Neuronal stem cell (in vitro differentiated cells): ENCODE measurements around the gene FRY.
A peak's percentile ranks its signal among the peaks of the same experiment; 100 is the strongest.

Experiments
- DNase-seq: peaks from one replicate; pipeline ENCODE4 v3.0.0-alpha.2; 2013; ENCODE audit warnings: low spot score
- H2AFZ ChIP-seq: one replicate; pipeline ENCODE4 v1.6.1; 2013; ENCODE audit warnings: mild to moderate bottlenecking, low read length, inconsistent platforms
- H2AK5ac ChIP-seq: 2 replicates; pipeline ENCODE4 v1.6.1; 2013; ENCODE audit warnings: low read depth, mild to moderate bottlenecking, inconsistent platforms, low read length, moderate library complexity, mixed read lengths
- H2BK120ac ChIP-seq: 2 replicates; pipeline ENCODE4 v1.6.1; 2013; ENCODE audit warnings: low read depth, mild to moderate bottlenecking, inconsistent platforms, low read length, moderate library complexity, mixed read lengths
- H2BK12ac ChIP-seq: one replicate; pipeline ENCODE4 v1.6.1; 2013; ENCODE audit warnings: low read length, inconsistent platforms
- H2BK15ac ChIP-seq: 2 replicates; pipeline ENCODE4 v1.6.1; 2013; ENCODE audit warnings: mild to moderate bottlenecking, low read length, inconsistent platforms, mixed read lengths
- H2BK5ac ChIP-seq: one replicate; pipeline ENCODE4 v1.6.1; 2013; ENCODE audit warnings: inconsistent platforms, mild to moderate bottlenecking, low read length, moderate library complexity
- H3K14ac ChIP-seq: one replicate; pipeline ENCODE4 v1.6.1; 2013; ENCODE audit warnings: low read length, inconsistent platforms
- H3K18ac ChIP-seq: 2 replicates; pipeline ENCODE4 v1.6.1; 2013; ENCODE audit warnings: low read length, inconsistent platforms
- H3K23ac ChIP-seq: 2 replicates; pipeline ENCODE4 v1.6.1; 2013; ENCODE audit warnings: low read depth, mild to moderate bottlenecking, mixed read lengths, low read length, inconsistent platforms; ENCODE audit not compliant: poor library complexity
- H3K27ac ChIP-seq: replicated peaks from 3 replicates; pipeline ENCODE4 v1.5.1; 2013; ENCODE audit warnings: low read length, inconsistent platforms
- H3K27me3 ChIP-seq, 3 experiments: 2 replicates each; pipeline ENCODE4 v1.6.1; 2013; ENCODE audit warnings: low read length in 3 of 3, mild to moderate bottlenecking in 2 of 3, inconsistent platforms in 1 of 3, low read depth in 1 of 3, mixed read lengths in 1 of 3, moderate library complexity in 1 of 3; ENCODE audit not compliant: control insufficient read depth in 3 of 3, insufficient read depth in 3 of 3
- H3K36me3 ChIP-seq, 2 donors: replicated peaks in 1 of 2; 2 replicates each; pipeline ENCODE4 v1.6.1; 2013; ENCODE audit warnings: low read length in 2 of 2; ENCODE audit not compliant: control insufficient read depth in 2 of 2, insufficient read depth in 2 of 2
- H3K4ac ChIP-seq: 2 replicates; pipeline ENCODE4 v1.6.1; 2013; ENCODE audit warnings: inconsistent platforms, mild to moderate bottlenecking, low read length, moderate library complexity
- H3K4me1 ChIP-seq, 2 donors: 1 replicate in 1 of 2; 2 replicates in 1 of 2; pipeline ENCODE4 v1.6.1; 2013; ENCODE audit warnings: low read length in 2 of 2, low read depth in 1 of 2; ENCODE audit not compliant: control insufficient read depth in 2 of 2, insufficient read depth in 1 of 2
- H3K4me2 ChIP-seq: one replicate; pipeline ENCODE4 v1.6.1; 2013; ENCODE audit warnings: mild to moderate bottlenecking, low read length, inconsistent platforms; ENCODE audit not compliant: insufficient read depth, poor library complexity, severe bottlenecking
- H3K4me3 ChIP-seq, 2 donors: 2 replicates each; pipeline ENCODE4 v1.5.1; 2013; ENCODE audit warnings: low read length in 2 of 2, mild to moderate bottlenecking in 2 of 2, inconsistent platforms in 1 of 2, moderate library complexity in 1 of 2
- H3K79me1 ChIP-seq: one replicate; pipeline ENCODE4 v1.6.1; 2013; ENCODE audit warnings: low read depth, mild to moderate bottlenecking, inconsistent platforms, low read length, moderate library complexity
- H3K9ac ChIP-seq: one replicate; pipeline ENCODE4 v1.6.1; 2013; ENCODE audit warnings: mild to moderate bottlenecking, low read depth, low read length, inconsistent platforms; ENCODE audit not compliant: poor library complexity
- H3K9me3 ChIP-seq, 2 donors: replicated peaks in 1 of 2; 2 replicates each; pipeline versions ENCODE3 to v1.6.1; 2013; ENCODE audit warnings: low read length in 2 of 2, mild to moderate bottlenecking in 2 of 2, inconsistent platforms in 1 of 2, low read depth in 1 of 2, mixed read lengths in 1 of 2, moderate library complexity in 1 of 2; ENCODE audit not compliant: control insufficient read depth in 2 of 2, insufficient read depth in 1 of 2
- H4K8ac ChIP-seq: one replicate; pipeline ENCODE4 v1.6.1; 2013; ENCODE audit warnings: low read depth, mild to moderate bottlenecking, inconsistent platforms, low read length, moderate library complexity
- H4K91ac ChIP-seq: one replicate; pipeline ENCODE4 v1.6.1; 2013; ENCODE audit warnings: low read length, low read depth, mild to moderate bottlenecking, inconsistent platforms; ENCODE audit not compliant: poor library complexity
- WGBS, 2 donors: extraction: QIAGEN DNeasy Blood & Tissue Kit; methylation state at CpG; one replicate each; pipeline ENCODE4 v1.1.7; 2013; ENCODE audit warnings: missing lambda C conversion rate in 2 of 2, mixed read lengths in 1 of 2; ENCODE audit not compliant: insufficient read length in 2 of 2, insufficient replicate concordance in 1 of 2; ENCODE audit errors: extremely low coverage in 2 of 2; 5-methylcytosine and 5-hydroxymethylcytosine counted together

Gene FRY

DNA sequence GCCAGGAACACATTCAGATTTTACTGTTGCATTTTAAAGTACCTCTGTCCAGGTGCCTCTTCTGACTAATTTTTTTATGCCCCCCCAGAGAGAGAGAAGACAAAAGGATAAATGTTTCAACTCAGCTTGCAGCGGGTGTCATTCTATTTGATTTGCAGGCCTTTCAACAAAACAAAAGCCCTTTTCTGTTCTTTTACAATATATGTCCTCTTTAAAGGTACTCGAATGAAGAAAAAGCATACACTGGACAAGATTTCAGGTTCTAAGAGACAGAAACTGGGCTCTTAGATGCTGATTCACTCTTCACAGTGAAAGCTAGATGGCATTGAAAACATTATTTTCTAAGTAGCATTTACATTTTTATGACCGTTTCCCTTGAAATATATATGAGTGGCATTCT lies 2.9 kb upstream of the FRY start:
- H3K4me2 ChIP-seq = no peak overlapping the region
- no peak overlapping the region for H2BK12ac ChIP-seq
- H3K9me3 ChIP-seq = no peaks in the 10 kb centered on the region
- DNase-seq = no peak
- H3K36me3 ChIP-seq = no peaks in the 10 kb centered on the region
- H4K91ac ChIP-seq = no peak overlapping the region
- no peak overlapping the region for H3K4ac ChIP-seq
- WGBS, 2 donors = no CpG with 5 or more reads among the region's 3 CpGs
- no peak overlapping the region for H3K14ac ChIP-seq
- no peak overlapping the region for H3K18ac ChIP-seq
- no peak overlapping the region for H2AFZ ChIP-seq
- no peak overlapping the region for H3K23ac ChIP-seq
- no peaks in the 10 kb centered on the region for H3K27me3 ChIP-seq
- no peak overlapping the region for H3K9ac ChIP-seq
- no peaks in the 10 kb centered on the region for H3K79me1 ChIP-seq
- H2BK5ac ChIP-seq = no peak overlapping the region
- no peak overlapping the region for H2BK15ac ChIP-seq
- H2AK5ac ChIP-seq = no peak overlapping the region
- H3K4me1 ChIP-seq = peaks cover 11 to 19% of the 10 kb centered on the region in 2 donors
- H4K8ac ChIP-seq = no peak overlapping the region
- H2BK120ac ChIP-seq = no peak overlapping the region
- H3K4me3 ChIP-seq = no peak overlapping the region
- H3K27ac ChIP-seq = no peak overlapping the region

DNA sequence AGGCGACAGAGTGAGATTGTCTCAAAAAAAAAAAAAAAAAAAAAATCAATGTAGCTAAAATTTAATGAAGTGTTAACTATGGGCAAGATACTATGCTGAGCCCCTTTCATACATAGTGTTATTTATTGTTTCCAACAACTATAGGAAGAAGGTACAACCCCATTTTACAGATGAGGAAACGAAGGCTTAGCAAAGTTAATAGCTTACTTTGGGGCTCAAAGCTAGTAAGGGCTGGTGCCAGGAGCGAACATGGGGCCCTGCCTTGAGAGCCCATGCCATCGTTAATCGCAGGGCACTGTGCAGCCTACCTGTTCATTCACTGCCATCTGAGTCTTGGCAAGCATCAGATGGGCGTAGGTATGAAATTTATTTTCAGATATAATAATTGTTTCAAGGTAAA lies 1.9 kb upstream of the FRY start:
- no peak for DNase-seq
- Histone ChIP-seq H3K14ac (no peak overlapping the region), H2BK120ac (no peak overlapping the region), H3K9ac (no peak overlapping the region), H2AK5ac (no peak overlapping the region), H2BK12ac (peak overlapping the region; percentile 92), H4K8ac (no peak overlapping the region), H3K4me1 (peaks cover 11 to 19% of the 10 kb centered on the region in 2 donors), H4K91ac (no peak overlapping the region), H2BK15ac (no peak overlapping the region), H3K27ac (no peak overlapping the region), H3K4me3 (no peak overlapping the region), H3K36me3 (no peaks in the 10 kb centered on the region), H3K18ac (peak overlapping the region; percentile 90), H2BK5ac (no peak overlapping the region), H3K4ac (no peak overlapping the region), H3K79me1 (no peaks in the 10 kb centered on the region), H2AFZ (no peak overlapping the region), H3K23ac (no peak overlapping the region), H3K4me2 (no peak overlapping the region), H3K9me3 (no peaks in the 10 kb centered on the region), H3K27me3 (no peaks in the 10 kb centered on the region)
- WGBS, 2 donors = no CpG with 5 or more reads among the region's 6 CpGs

DNA sequence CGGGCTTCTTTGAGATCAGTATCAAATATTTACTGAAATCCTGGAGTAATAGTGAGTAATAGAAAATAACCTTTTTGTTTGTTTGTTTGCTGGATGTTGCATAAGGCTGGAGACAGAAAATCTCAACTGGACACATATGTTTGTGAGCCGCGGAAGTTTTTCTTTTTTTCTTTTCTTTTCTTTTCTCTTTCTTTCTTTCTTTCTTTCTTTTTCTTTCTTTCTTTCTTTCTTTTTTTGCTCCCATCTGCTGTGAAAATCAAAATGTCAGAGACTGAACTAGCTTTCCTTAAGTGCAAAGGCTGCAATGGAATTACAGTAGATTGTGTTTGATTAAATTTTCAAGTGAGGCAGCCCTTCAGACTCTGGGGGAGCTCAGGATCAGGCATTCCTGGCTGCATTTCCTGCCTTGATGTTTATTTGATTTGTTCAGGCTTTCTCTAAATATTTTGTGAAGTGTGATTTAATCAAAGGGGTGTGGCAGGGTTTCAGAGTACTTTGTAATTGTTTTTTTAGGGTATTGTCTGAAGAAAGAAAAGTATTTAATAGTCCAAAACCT lies 319 bp downstream of the FRY start:
- Histone ChIP-seq H4K91ac (no peak overlapping the region), H3K9me3 (no peaks in the 10 kb centered on the region), H3K14ac (no peak overlapping the region), H3K27ac (peak overlapping the region; percentile 96), H3K9ac (no peak overlapping the region), H4K8ac (no peak overlapping the region), H3K36me3 (no peaks in the 10 kb centered on the region), H2AFZ (peak overlapping the region; percentile 99), H3K18ac (no peak overlapping the region), H3K4me3 (peak overlapping the region; percentile 60 to 83), H3K23ac (no peak overlapping the region), H3K27me3 (no peaks in the 10 kb centered on the region), H2BK12ac (no peak overlapping the region), H2AK5ac (no peak overlapping the region), H2BK5ac (no peak overlapping the region), H2BK120ac (no peak overlapping the region), H3K4me1 (peaks cover 10 to 13% of the 10 kb centered on the region in 2 donors), H3K4ac (no peak overlapping the region), H3K79me1 (no peaks in the 10 kb centered on the region), H3K4me2 (peak overlapping the region; percentile 78), H2BK15ac (no peak overlapping the region)
- no CpG with 5 or more reads among the region's 3 CpGs for WGBS, 2 donors
- no peak for DNase-seq

DNA sequence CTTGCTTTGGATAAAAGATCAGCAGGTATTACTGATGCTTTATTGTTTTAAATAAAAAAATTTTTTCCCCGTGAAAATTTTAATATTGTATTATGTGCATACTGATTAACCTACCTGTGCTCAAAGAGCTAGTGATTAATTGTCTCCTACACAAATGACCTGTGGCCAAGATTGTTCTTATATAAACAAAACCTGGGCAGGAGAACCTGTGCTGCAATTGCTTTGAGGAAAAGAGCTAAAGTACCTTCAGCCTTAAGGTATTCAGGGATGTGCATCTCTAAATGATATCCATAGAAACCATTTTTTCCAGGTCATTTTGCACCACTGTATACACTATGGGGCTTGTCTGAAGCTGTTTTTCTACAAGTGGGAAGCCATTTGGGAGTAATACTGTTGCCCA lies 1.2 kb downstream of the FRY start:
- H3K36me3 ChIP-seq = no peaks in the 10 kb centered on the region
- no peak overlapping the region for H2BK12ac ChIP-seq
- no peak overlapping the region for H3K4me2 ChIP-seq
- H3K4ac ChIP-seq = no peak overlapping the region
- DNase-seq = no peak
- H2BK15ac ChIP-seq = no peak overlapping the region
- no peak overlapping the region for H4K91ac ChIP-seq
- no peak overlapping the region for H2BK120ac ChIP-seq
- no peaks in the 10 kb centered on the region for H3K9me3 ChIP-seq
- no CpG with 5 or more reads among the region's 1 CpG for WGBS, 2 donors
- H3K18ac ChIP-seq = no peak overlapping the region
- no peak overlapping the region for H2AK5ac ChIP-seq
- H3K27ac ChIP-seq = no peak overlapping the region
- H2BK5ac ChIP-seq = no peak overlapping the region
- no peak overlapping the region for H2AFZ ChIP-seq
- H3K27me3 ChIP-seq = no peaks in the 10 kb centered on the region
- H3K4me3 ChIP-seq = no peak overlapping the region
- H3K79me1 ChIP-seq = no peaks in the 10 kb centered on the region
- H4K8ac ChIP-seq = no peak overlapping the region
- H3K14ac ChIP-seq = no peak overlapping the region
- no peak overlapping the region for H3K23ac ChIP-seq
- H3K4me1 ChIP-seq = peaks cover 8 to 13% of the 10 kb centered on the region in 2 donors
- H3K9ac ChIP-seq = no peak overlapping the region
